ENCODE measurements around the gene ZNF664.

The ZNF664 gene

GRCh38 chr12:123957196-123957595 is 15.8 kb upstream of the ZNF664 start:
- in situ Hi-C loops (cut with MboI; ENCODE audit: low sequenced_read_pairs), result no loop called here

GRCh38 chr12:123958462-123958861 is 14.6 kb upstream of the ZNF664 start:
- in situ Hi-C loops (cut with MboI; ENCODE audit: low sequenced_read_pairs), result no loop called here

DNA sequence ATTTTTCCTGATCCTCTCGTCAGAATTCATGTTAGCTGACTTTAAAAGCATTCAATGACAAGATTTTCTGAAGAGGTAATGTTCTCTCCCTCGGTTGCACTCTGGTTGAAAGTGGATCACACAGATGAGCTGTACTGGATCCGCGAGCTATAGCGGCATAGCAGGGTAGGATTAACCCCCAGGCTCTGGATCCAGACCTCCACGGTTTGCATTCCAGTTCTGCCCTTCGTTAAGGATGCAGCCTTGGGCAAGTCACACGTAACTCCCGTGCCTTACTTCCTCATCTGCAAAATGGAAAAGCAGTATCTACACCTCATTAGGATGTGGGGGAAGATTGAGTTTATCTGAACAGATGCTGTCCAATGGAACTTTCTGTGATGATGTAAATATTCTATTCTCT is 14.1 kb upstream of the ZNF664 start:
- in situ Hi-C loops (cut with MboI; ENCODE audit: low sequenced_read_pairs), result no loop called here

DNA sequence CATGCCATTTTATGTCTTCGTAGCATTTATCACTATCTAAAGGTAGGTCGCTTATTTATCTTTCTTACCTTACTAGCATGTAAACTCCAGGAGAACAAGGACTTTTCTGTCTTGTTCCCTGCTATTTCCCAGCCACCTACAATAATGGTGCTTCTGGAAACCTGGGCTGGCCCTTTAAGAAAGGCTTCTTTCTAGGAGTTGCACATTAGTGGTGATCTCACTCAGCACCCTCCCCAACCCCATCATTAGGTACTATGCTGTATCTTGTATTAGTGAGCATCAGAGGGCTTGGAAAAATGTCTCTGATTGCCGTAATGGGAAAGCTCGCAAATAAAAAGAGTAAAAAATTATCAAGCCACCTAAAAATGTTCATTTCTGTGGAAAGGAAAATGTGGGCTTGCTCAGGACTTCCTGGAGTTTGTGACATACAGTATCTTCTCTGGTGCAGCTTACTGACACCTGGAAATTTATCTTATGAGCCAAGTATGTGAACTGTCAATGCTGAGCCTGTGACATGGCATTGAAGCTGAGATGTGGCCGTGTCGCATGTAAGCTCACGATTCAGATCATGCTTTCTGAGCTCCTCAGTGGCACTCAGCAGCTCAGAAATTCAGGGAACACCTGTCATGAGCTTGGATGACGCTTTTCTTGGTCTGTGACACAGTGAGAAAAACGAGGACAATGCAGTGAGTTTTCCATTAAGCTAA is 12.8 kb upstream of the ZNF664 start:
- in situ Hi-C loops (cut with MboI; ENCODE audit: low sequenced_read_pairs), result no loop called here

DNA sequence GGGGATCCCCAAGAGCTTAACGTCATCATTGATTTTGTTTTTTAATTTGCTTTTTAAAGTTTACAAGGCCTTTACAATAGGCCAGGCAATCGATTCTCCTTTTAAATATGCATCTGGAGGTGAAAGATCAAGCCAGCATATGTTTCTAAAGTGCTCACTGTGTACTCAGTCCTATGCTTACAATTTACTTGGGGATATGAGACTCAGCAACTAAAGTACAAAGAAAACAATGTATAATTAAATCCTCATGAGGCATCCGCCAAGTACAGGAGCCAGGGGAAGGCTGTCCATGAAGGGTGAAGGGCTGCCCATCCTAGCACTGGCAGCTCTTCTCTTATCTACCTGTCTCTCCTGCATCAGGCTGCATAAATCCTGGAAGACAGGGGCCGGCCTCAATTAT is 12.2 kb upstream of the ZNF664 start:
- in situ Hi-C loops (cut with MboI; ENCODE audit: low sequenced_read_pairs), result no loop called here

DNA sequence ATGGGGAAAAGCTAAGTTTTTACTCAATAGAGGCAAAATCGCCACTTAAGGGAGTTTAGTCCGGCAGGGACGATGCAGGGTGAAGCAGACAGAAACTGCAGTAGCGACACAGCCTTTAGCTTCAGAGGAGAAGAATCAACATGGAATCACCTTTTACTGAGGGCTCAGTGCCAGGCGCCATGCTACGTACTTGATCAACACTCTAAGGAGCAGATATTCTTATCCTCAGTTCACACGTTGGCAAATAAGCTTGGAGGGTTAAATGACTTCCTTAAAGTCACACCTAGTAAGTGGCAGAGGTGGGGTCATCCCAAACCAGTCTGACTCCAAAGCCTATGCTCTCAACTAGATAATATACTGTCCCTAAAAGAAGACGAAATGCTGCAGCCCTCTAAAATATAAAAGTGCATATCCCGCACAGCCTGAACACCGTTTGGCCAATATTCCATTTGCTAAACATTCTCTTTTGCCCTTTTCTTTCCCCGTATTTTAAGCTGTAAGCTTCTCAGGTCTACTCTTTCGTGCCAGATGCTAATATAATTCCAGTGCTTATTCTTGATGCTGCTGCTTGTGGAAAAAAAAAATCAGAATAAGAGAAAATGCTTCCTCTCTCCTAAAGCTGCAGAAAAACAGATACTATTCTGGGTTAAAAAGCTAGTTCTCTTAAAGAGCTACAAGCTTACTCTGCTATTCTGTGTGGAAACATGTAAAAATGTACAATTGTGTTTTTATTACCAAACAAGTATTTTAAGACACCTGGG is 11.2 kb upstream of the ZNF664 start:
- in situ Hi-C loops (cut with MboI; ENCODE audit: low sequenced_read_pairs), result no loop called here

DNA sequence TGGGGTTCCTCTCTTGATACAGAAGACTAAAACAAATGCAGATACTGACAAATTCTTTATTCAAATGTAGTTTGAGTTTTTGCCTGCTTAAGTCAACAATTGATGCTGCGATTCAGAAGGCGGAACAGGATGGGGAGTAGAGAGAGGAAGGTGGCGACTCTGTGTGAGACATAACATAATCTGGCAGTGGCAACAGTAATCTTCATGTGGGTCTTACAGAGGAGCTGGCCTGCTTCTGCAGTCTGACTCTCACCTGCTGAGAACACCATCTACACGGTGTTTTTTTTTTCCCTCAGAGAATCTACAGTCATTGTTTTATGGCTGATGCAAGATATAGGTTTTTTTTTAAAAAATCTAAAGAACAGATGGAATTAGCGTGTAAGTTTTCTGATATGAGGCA is 10.5 kb upstream of the ZNF664 start:
- in situ Hi-C loops (cut with MboI; ENCODE audit: low sequenced_read_pairs), result no loop called here

- in situ Hi-C loops (cut with MboI; ENCODE audit: low sequenced_read_pairs), result no loop called here
These were observed 9.2 kb upstream of the ZNF664 start for GRCh38 chr12:123963821-123964220.

GRCh38 chr12:123965382-123965781 is 7.6 kb upstream of the ZNF664 start:
- in situ Hi-C loops (cut with MboI; ENCODE audit: low sequenced_read_pairs), result no loop called here

- in situ Hi-C loops (cut with MboI; ENCODE audit: low sequenced_read_pairs), result no loop called here
These were observed 6.4 kb upstream of the ZNF664 start for GRCh38 chr12:123966596-123966995.

- in situ Hi-C loops (cut with MboI; ENCODE audit: low sequenced_read_pairs), result no loop called here
These were observed 5.9 kb upstream of the ZNF664 start for GRCh38 chr12:123967121-123967586.

- in situ Hi-C loops (cut with MboI; ENCODE audit: low sequenced_read_pairs), result no loop called here
These were observed 1.6 kb upstream of the ZNF664 start for GRCh38 chr12:123971449-123971769.

DNA sequence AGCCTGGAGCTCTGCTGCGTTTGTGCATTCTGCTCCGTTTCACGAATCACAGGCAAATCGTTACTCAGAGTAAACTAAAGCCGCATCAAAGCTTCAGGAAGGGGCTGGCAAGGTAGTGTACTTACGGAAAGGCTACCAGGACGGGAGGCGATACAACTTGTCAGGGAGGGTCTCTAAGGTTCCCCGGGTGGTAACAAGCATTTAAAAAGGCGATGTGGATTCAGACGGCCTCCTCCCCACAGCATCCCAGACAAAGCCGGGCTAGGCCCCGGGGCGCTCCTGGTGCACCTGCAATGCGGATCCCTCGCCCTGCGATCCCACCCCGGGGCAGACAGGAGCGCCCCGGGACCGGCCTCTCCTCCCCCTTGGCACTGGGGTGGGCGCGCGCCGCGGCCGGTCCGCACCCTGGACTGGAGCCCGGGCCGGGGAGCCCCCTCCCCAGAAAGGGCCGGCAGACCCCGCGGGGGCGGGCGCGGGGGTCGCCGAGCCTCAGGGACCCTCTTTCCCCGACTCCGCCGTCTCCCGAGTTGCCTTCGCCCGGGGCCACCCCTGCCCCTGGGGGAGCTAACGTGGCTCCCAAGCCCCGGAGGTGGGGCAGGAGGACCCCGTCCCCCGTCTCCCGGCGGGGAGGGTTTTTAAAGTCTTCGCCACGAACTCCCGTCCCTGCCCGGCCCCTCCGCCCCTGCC is 1.1 kb upstream of the ZNF664 start:
- in situ Hi-C loops (cut with MboI; ENCODE audit: low sequenced_read_pairs), result no loop called here

DNA sequence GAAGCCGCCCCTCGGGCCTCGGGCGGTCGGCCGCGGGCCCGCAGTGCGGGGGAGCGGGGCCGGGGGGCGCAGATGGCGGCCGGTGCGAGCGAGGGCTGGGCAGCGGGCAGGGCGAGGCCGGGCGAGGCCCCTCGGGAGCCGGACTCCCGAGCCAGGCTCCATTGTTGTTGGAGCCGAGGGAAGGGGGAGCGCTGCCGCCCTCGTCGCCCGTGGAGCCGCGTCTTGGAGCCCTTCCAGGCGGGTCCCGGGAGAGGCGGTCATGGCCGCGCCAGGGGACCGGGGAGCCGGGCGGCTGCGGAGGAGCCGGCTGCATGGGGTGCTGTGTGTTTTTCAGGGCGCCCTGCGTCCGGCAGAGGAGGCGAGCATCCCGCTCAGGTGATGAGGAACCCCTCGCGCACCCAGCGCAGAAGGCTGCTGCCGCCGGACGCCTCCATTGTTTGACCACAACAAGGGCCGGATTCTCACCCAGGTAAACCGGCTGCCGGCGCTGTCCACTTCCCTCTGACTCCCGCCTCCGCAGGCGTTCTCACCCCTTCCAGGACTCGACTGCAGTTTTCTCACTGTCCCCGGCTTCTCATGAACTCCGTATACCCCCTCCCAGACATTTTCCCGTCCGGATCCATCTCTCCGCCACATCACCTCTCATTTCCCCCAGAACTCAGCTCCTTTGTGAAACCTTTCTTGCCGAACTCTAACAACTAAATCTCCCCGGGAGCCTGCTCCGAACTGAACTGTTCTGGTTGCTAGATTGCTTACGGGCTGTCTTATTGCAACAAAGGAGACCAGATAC is 732 bp downstream of the ZNF664 start:
- in situ Hi-C loops (cut with MboI; ENCODE audit: low sequenced_read_pairs), result no loop called here

- in situ Hi-C loops (cut with MboI; ENCODE audit: low sequenced_read_pairs), result no loop called here
These were observed 3.3 kb downstream of the ZNF664 start for GRCh38 chr12:123976227-123976826.

DNA sequence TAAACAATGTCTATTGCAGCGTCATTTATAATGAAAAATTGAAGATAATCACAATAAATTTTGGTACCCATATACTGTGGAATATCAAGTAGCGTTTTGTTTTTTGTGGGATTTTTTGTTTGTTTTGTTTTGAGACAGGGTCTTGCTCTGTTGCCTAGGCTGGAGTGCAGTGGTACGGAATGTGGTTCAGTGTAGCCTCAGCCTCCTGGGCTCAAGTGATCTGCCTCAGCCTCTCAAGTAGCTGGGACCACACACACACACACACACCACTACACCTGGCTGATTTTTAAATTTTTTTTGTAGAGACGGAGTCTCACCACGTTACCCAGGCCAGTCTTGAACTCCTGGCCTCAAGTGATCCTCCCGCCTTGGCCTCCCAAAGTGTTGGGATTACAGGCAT is 6.6 kb downstream of the ZNF664 start:
- in situ Hi-C loops (cut with MboI; ENCODE audit: low sequenced_read_pairs), result no loop called here

GRCh38 chr12:123982269-123982668 is 9.3 kb downstream of the ZNF664 start:
- in situ Hi-C loops (cut with MboI; ENCODE audit: low sequenced_read_pairs), result no loop called here

GRCh38 chr12:123983822-123984485 is 10.9 kb downstream of the ZNF664 start:
- in situ Hi-C loops (cut with MboI; ENCODE audit: low sequenced_read_pairs), result no loop called here

GRCh38 chr12:123984903-123985302 is 11.9 kb downstream of the ZNF664 start:
- in situ Hi-C loops (cut with MboI; ENCODE audit: low sequenced_read_pairs), result no loop called here

GRCh38 chr12:123986374-123986965 is 13.5 kb downstream of the ZNF664 start:
- in situ Hi-C loops (cut with MboI; ENCODE audit: low sequenced_read_pairs), result no loop called here
